GM21737 (cell line): Measurements from ENCODE around the gene CRKL.

Experiments
- ATAC-seq: cut with Tn5 transposase; IDR thresholded peaks from one replicate; pipeline ENCODE4 v1.9.1; 2021; ENCODE audit warnings: mild to moderate bottlenecking, moderate library complexity; ENCODE audit not compliant: unreplicated experiment

CRKL gene

GRCh38 chr22:20979940-20980453, 62.8 kb downstream of the CRKL start:
- no peak for ATAC-seq

DNA sequence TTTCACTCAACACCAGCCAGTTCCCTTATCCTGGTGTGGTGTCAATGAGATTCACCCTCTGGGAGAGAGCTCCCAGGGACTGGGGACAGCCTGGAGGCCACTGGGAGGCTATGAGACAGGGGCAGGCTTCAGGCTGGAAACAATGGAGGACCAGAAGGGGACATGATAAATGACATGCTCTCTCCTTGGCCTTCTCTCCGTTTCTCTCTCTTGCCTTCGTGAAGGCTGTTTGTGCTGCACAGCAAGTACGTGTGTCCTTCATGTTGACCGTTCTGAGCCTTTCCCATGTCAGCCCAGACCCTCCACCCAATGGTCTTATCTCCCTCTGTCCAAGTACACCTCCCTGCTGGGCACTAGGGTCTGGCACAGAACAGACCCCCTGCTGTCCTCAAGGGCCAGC, 63.3 kb downstream of the CRKL start:
- no peak for ATAC-seq

DNA sequence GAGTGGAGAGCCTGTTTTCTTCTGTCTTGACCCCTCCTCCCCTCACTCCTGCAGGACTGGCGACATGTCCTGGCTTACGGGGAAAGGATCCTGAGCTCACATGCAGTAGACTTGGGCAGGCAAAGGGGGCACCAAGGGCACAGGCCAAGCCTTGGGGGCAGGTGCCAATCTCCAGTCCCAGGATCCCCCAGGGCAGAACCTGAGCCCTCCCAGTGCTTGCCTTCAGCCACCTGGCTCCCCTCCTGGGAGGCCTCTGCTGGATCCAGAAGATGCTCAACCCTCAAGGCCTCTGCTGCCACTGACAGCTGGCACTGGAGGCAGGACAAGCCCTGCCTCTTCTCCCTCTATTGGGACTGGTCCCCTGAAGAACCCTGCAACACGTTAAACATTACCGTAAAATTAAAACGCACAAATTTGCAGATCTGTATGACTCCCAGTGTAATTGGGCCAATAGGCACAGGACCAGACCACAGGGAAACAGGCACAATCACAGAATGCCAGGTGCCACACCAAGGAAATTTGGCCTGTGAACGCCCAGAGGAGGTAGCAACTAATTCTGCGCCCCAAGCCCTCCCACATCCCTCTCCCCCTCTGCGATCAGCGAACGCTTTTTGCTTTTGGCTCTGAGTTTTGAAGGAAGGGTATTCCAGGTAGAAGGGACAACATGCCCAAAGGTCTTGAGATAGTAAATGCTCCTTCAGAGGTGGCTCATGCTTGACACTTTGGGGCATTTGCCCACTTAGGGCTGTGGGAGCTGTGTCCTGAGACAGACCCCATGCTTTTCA, 63.9 kb downstream of the CRKL start:
- ATAC-seq, result no peak

DNA sequence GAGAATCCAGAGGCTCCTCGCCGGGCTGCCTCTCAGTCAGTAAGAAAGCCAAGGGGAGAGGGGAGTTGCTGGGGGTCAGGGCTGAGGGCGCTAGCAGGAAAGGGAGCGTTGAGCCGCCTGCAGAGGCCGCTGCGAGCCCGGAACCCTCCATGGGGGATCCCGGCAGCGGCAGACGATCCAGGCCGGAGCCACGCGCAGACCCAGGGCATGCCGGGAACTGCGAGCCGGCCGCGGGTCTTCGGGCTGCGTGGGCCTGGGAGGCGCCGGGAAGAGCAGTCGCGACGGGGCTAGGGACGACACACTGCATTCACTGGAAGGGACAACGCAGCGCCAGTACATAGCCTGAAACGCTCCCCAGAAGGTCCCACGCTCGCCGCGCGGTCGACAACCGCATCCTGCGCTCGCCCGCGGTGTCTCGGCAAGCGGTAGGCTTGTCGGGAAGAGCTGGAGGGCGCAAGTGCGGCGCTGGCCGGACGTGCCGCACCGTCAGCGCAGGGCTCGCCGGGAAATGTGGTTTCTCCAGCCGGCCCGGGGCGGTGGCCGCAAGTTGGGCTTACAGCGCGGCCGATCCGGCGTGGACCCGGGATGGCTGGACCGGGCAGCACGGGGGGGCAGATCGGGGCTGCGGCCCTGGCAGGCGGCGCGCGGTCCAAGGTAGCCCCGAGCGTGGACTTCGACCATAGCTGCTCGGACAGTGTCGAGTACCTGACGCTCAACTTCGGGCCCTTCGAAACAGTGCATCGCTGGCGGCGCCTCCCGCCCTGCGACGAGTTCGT, 64.8 kb downstream of the CRKL start, which contains the start of gene LZTR1:
TSS of gene LZTR1 (plus strand) at position 511 of the 776 bp plus-strand sequence. CDS start at position 586, 75 bp downstream.
- peak; percentile 73 for ATAC-seq

GRCh38 chr22:20982563-20982882, 65.3 kb downstream of the CRKL start:
- ATAC-seq, result peak; percentile 14

DNA sequence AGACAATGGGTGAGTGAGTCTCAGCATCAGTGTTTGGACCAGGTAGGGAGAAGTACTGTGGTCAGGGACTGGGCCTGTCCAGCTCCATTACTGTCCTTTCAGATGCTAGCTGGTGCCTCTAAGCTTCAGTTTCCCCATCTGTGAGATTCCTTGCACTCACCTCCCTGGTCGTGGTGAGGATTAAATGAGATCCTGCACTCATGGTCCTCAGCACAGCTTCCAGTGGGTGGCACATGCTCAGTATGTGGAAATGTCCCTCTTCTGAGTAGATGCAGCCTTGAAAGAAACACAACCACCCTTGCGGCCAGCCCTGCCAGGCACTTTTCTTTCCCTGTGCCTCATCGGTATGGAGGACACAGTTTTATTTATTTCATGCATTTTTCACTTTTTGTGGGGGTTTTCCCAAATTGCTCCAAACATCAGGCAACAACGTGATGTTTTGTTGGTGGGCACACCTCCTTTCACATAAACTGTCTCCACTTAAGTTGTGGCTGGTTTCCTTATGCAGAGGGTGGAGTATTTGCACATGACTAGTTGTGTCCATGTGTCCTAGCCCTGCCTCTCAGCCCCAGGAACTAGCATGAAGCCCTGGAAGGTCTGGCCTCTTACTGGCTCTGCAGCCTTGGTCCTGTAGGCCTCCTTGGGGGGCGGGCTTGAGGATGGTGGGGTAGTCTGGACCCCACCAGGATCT, 66.0 kb downstream of the CRKL start:
- no peak for ATAC-seq

- ATAC-seq, result no peak
Observed at GRCh38 chr22:20985720-20986119, 68.5 kb downstream of the CRKL start.

DNA sequence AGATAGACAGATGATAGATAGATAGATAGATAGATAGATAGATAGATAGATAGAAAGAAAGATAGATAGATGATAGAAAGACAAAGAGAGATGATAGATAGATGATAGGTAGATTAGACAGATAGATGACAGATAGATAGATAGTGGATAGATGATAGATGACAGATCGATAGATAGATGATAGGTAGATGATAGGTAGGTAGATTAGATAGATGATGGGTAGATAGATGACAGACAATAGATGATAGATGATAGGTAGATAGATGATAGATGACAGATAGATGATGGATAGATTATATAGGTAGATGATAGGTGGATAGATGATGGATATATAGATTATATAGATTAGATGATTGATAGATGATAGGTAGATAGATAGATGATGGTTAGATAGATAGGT, 69.2 kb downstream of the CRKL start:
- ATAC-seq, result no peak

DNA sequence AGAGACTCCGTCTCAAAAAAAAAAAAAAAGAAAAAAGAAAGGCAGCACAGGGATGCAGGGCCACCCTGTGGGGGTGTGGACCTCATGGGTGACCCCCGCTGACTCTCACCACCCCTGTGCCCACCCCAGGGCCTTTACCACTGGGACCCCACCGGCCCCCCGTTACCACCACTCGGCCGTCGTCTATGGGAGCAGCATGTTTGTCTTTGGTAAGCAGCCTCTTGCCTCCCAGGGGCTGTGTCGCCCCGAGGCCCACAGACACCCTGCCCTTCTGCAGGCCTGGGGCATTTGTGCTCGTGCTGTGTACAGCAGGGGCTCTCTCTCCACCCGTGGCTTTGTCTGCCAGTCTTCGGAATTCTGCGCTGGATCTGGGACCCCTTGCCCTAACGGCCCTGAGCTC, 70.2 kb downstream of the CRKL start:
- no peak for ATAC-seq

DNA sequence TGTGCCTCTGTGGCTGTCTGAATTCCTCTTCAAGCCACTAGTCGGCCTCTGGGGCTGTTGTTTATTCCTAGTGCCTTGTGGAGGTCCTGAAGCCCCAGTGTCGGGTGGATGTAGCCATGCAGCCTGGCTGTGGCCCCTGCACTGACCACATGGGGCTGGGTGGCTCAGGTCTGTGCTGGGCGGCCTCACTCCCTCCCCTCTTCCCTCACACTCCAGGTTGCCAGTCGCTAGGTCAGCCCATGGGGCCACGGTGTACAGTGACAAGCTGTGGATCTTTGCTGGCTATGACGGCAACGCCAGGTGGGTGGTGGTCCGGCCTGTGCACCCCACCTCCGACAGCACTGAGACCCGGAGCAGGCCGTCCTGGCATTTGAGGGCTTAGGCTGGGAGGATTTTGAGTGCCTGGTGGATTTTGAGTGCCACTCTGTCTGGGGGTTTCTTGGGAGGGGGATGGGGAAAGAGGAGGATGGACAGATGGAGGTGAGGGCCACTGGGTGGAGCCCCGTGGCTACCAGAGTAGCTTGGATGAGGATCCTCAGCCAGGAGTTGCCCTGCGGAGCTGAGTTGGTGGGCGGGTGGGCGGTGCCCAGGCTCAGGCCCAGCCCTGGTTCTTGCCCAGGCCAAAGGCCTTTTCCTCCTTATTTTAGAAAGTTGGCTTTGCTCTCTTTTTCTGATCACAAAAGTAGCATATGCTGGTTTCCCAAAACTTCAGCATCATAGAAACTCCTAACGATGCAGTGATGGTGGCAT, 71.5 kb downstream of the CRKL start:
- ATAC-seq, result no peak

- ATAC-seq, result no peak
Observed at GRCh38 chr22:20989323-20990138, 72.3 kb downstream of the CRKL start.

- ATAC-seq, result no peak
Observed at GRCh38 chr22:20990184-20991180, 73.3 kb downstream of the CRKL start.

- ATAC-seq, result no peak
Observed at GRCh38 chr22:20991252-20992055, 74.2 kb downstream of the CRKL start.

- no peak for ATAC-seq
Observed at GRCh38 chr22:20992056-20992442, 74.8 kb downstream of the CRKL start.

- no peak for ATAC-seq
Observed at GRCh38 chr22:20992456-20993303, 75.5 kb downstream of the CRKL start.

GRCh38 chr22:20993304-20994127, 76.3 kb downstream of the CRKL start:
- ATAC-seq, result no peak
